Activated B cell treated with CpG ODN at 0.5 μM for 24 hours (primary cell): ENCODE results near the gene XIAP. TPM values are rescaled to one million over a fixed set of nuclear protein-coding genes. Genes with fewer than 3 reads are reported as not detected.
A peak's percentile ranks its signal among the peaks of the same experiment; 100 is the strongest.
"Not testable (repeated sequence)": the region's sequence is repeated elsewhere in the genome, so short reads cannot be mapped to it uniquely, and the experiment has no call there.

Experiments used
- ATAC-seq: fragments of 200-7000 bp; cut with Tn5 transposase; one replicate; pipeline ENCODE4 v1.10.0; 2021; ENCODE audit warnings: low read depth, mild to moderate bottlenecking, moderate library complexity
- CTCF ChIA-PET: fragments of 350-600 bp; sonication (Branson Sonifier 250); formaldehyde crosslinking; loops from one replicate; lab custom pipeline; 2021; ENCODE audit warnings: antibody characterized with exemption; lab: Charles Lee
- POLR2A ChIA-PET: fragments of 350-600 bp; sonication (Branson Sonifier 250); formaldehyde crosslinking; loops from one replicate; lab custom pipeline; 2021; ENCODE audit warnings: antibody characterized with exemption; lab: Charles Lee
- DNase-seq: peaks from one replicate; pipeline ENCODE4 v3.0.0; 2022
- H3K27ac Mint-ChIP-seq: one replicate; pipeline ENCODE4 v1.8.0; 2020; ENCODE audit warnings: mixed read lengths
- H3K27me3 Mint-ChIP-seq: one replicate; pipeline ENCODE4 v1.8.0; 2021; ENCODE audit warnings: mixed read lengths
- H3K36me3 Mint-ChIP-seq: one replicate; pipeline ENCODE4 v1.8.0; 2021; ENCODE audit warnings: low read depth, mixed read lengths
- H3K4me1 Mint-ChIP-seq: one replicate; pipeline ENCODE4 v1.8.0; 2021; ENCODE audit warnings: mixed read lengths
- H3K4me3 Mint-ChIP-seq: one replicate; pipeline ENCODE4 v1.8.0; 2020; ENCODE audit warnings: mild to moderate bottlenecking, mixed read lengths
- H3K9me3 Mint-ChIP-seq: one replicate; pipeline ENCODE4 v1.8.0; 2020; ENCODE audit warnings: mixed read lengths
- CTCF ChIP-seq: fragments of 200-600 bp; IDR thresholded peaks from one replicate; pipeline ENCODE4 v1.8.0; 2022; ENCODE audit warnings: antibody characterized with exemption, mild to moderate bottlenecking
- intact Hi-C: fragments of 100-400 bp; cut with micrococcal nuclease; formaldehyde crosslinking; loops from one replicate; pipeline ENCODE4 v1.15.1; 2024
- total RNA-seq: library from RNA; stranded (reverse); gene quantifications from 2 replicates; pipeline ENCODE4 v1.2.3, GENCODE V29; 2022

XIAP gene
- 32.0 and 43.6 TPM in 2 replicates for total RNA-seq

GRCh38 chrX:123859846-123860838, at the start of gene XIAP:
Gene XIAP (plus strand): TSS chrX:123860053. CDS start chrX:123885663, 25,610 bp downstream.
- H3K36me3 Mint-ChIP-seq = peaks cover 6% of the 10 kb centered on the region

GRCh38 chrX:123814343-123814742, 45.5 kb upstream of the XIAP start:
- no peak overlapping the region for H3K4me3 Mint-ChIP-seq
- no peaks in the 10 kb centered on the region for H3K36me3 Mint-ChIP-seq
- intact Hi-C loops = no loop called here
- ChIA-PET CTCF (no interaction called here), POLR2A (no interaction called here)
- H3K9me3 Mint-ChIP-seq = no peaks in the 10 kb centered on the region
- no peaks in the 10 kb centered on the region for H3K27me3 Mint-ChIP-seq
- no peak for DNase-seq
- H3K27ac Mint-ChIP-seq = no peak overlapping the region
- no peak for TF ChIP-seq CTCF
- no peak for ATAC-seq
- peaks cover 2% of the 10 kb centered on the region for H3K4me1 Mint-ChIP-seq

More at GRCh38 chrX:123859846-123860838, at the start of gene XIAP:
- TF ChIP-seq CTCF = no peak
- peaks cover 19% of the 10 kb centered on the region for H3K4me1 Mint-ChIP-seq
- DNase-seq = peak; percentile 69
- intact Hi-C loops = loop anchor here (1.0 to 2.0 kb wide), 5 partner anchors 9 to 100 kb away; no protein-coding TSS in a partner anchor
- no peaks in the 10 kb centered on the region for H3K9me3 Mint-ChIP-seq
- H3K27ac Mint-ChIP-seq = peak within 1 kb of the TSS; percentile 88
- ChIA-PET CTCF (interaction anchor here (1.0 to 1.2 kb wide), 2 partner anchors 24 to 28 kb away, joined by 3 read pairs; no protein-coding TSS in a partner anchor), POLR2A (interaction anchor here (0.6 to 2.0 kb wide), 12 partner anchors 9 to 165 kb away, joined by 3 to 11 read pairs (median 6); no protein-coding TSS in a partner anchor)
- H3K27me3 Mint-ChIP-seq = no peaks in the 10 kb centered on the region
- peak; percentile 82 for ATAC-seq
- H3K4me3 Mint-ChIP-seq = peak within 1 kb of the TSS; percentile 89

GRCh38 chrX:123814934-123815394, 44.9 kb upstream of the XIAP start:
- ATAC-seq, H3K36me3 Mint-ChIP-seq, H3K9me3 Mint-ChIP-seq, H3K27ac Mint-ChIP-seq, DNase-seq, intact Hi-C loops, POLR2A ChIA-PET, H3K4me3 Mint-ChIP-seq, CTCF ChIA-PET, H3K27me3 Mint-ChIP-seq, H3K4me1 Mint-ChIP-seq: not testable (repeated sequence)

GRCh38 chrX:123817288-123817894, 42.5 kb upstream of the XIAP start:
- CTCF ChIA-PET = no interaction called here
- TF ChIP-seq CTCF = no peak
- POLR2A ChIA-PET = no interaction called here
- DNase-seq (no peak), ATAC-seq (no peak)
- Mint-ChIP-seq H3K4me1 (peaks cover 7% of the 10 kb centered on the region), H3K9me3 (no peaks in the 10 kb centered on the region), H3K4me3 (no peak overlapping the region), H3K27ac (no peak overlapping the region), H3K27me3 (no peaks in the 10 kb centered on the region), H3K36me3 (no peaks in the 10 kb centered on the region)
- intact Hi-C loops = no loop called here

GRCh38 chrX:123818243-123818642, 41.6 kb upstream of the XIAP start:
- no peak for DNase-seq
- no peaks in the 10 kb centered on the region for H3K27me3 Mint-ChIP-seq
- no peaks in the 10 kb centered on the region for H3K9me3 Mint-ChIP-seq
- CTCF ChIA-PET = no interaction called here
- H3K4me1 Mint-ChIP-seq = peaks cover 7% of the 10 kb centered on the region
- H3K4me3 Mint-ChIP-seq = no peak overlapping the region
- no peak for ATAC-seq
- no peak for TF ChIP-seq CTCF
- H3K36me3 Mint-ChIP-seq = no peaks in the 10 kb centered on the region
- no peak overlapping the region for H3K27ac Mint-ChIP-seq
- POLR2A ChIA-PET = no interaction called here
- intact Hi-C loops = loop anchor here (2.0 kb wide), 1 partner anchor 33 kb away; no protein-coding TSS in a partner anchor
